ENCODE results near the gene BRSK2. TPM values are rescaled to one million over a fixed set of nuclear protein-coding genes. Genes with fewer than 3 reads are reported as not detected.

The BRSK2 gene
- total RNA-seq, 1 donor from 2014 or later = 0.62 TPM

- ATAC-seq = no peak
- intact Hi-C loops (cut with DNase I) = no loop called here
- no peak overlapping the region for H3K27ac ChIP-seq
- H3K9me3 ChIP-seq = no peaks in the 10 kb centered on the region
- DNase-seq = no peak
- H3K4me1 ChIP-seq = no peaks in the 10 kb centered on the region
- TF ChIP-seq CTCF (IDR thresholded peaks at IDR 0.05) = no peak
- no peaks in the 10 kb centered on the region for H3K36me3 ChIP-seq
- H3K27me3 ChIP-seq (ENCODE audit: low read depth) = peaks cover 5% of the 10 kb centered on the region
- no peak overlapping the region for H3K4me3 ChIP-seq
These were observed 30.2 kb upstream of the BRSK2 start for GRCh38 chr11:1359556-1359955.

DNA sequence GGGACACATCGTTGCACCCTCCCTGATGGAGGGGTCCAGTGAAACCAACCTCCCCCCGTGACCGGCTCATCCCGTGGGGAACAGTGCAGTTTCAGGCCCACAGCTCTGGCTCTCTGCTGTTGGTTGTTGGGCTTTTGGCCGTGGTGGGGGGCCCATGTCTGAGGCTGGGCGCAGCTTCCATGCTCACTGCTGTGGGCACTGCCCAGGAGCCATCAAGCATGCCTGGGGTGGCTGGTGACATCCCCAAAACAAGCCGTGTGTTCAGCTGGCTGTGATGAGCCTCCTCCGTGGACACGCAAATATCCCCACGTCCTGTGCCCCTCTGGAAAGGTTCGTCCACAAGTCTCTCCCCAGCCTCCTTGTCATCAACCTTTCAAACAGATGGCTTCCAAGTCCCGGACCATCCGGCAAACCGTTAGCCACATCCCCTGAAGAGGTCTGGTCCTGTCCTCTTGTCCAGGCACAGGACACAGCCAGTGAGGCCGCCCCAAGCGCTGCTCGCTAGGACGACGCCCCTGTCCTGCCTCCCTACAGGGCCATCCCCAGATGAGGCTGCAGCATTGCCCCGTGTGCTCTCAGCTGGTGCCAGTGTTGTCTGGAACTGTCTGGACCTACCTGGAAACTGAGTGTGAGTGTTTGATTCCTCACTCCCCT is 29.4 kb upstream of the BRSK2 start:
- H3K9me3 ChIP-seq = no peaks in the 10 kb centered on the region
- no peaks in the 10 kb centered on the region for H3K36me3 ChIP-seq
- H3K4me1 ChIP-seq = no peaks in the 10 kb centered on the region
- H3K27ac ChIP-seq = no peak overlapping the region
- peaks cover 8% of the 10 kb centered on the region for H3K27me3 ChIP-seq (ENCODE audit: low read depth)
- ATAC-seq (no peak), DNase-seq (no peak)
- no peak overlapping the region for H3K4me3 ChIP-seq
- no peak for TF ChIP-seq CTCF (IDR thresholded peaks at IDR 0.05)
- intact Hi-C loops (cut with DNase I) = no loop called here

DNA sequence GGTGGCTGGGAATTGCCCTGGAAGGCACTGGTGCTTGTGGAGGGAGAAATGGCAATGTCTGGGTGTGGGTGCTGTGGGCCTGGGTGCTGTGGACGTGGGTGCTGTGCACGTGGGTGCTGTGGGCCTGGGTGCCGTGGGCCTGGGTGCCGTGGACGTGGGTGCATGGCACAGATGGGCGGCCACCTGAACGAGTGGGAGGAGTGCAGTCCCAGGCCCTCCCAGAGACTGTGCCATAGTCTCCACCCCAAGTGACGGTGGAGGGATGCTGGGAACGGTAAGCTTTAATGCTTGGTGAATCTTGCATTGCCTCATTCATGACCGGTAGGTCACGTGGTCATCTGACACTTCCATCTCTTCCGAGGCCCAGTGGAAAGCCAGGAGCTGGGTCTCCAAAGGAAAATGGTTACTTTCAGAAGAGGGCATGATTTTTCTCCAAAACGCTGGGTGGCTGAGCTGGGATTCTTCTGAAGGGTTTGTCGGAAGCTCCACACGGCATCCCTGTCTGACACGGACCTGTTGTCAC is 28.8 kb upstream of the BRSK2 start:
- Histone ChIP-seq H3K27ac (no peak overlapping the region), H3K4me1 (no peaks in the 10 kb centered on the region), H3K9me3 (peaks cover 1% of the 10 kb centered on the region), H3K36me3 (no peaks in the 10 kb centered on the region), H3K27me3 (ENCODE audit: low read depth) (peaks cover 8% of the 10 kb centered on the region), H3K4me3 (no peak overlapping the region)
- no peak for TF ChIP-seq CTCF (IDR thresholded peaks at IDR 0.05)
- ATAC-seq (no peak), DNase-seq (no peak)
- intact Hi-C loops (cut with DNase I) = no loop called here

DNA sequence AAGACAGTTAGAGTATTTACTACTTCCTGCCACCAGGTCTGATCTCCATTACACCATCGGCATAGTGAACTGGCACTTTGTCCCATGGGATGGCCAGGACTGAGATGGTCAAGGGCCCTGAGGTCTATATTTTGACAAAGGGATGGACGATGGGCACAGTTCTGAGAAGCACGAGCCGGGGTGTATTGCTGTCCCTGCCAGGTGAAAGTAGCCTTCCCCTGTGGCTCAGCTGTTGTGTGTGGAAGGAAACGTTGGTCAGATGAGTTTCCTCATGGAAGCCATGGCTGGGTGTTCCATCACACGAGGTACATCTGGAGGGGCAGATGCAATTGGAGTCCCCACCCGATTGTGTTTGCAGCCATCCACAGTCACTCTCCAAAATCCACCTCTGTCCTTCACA is 27.9 kb upstream of the BRSK2 start:
- intact Hi-C loops (cut with DNase I) = no loop called here
- peaks cover 11% of the 10 kb centered on the region for H3K9me3 ChIP-seq
- H3K4me1 ChIP-seq = no peaks in the 10 kb centered on the region
- no peak for ATAC-seq
- peaks cover 8% of the 10 kb centered on the region for H3K27me3 ChIP-seq (ENCODE audit: low read depth)
- no peak for DNase-seq
- no peak for TF ChIP-seq CTCF (IDR thresholded peaks at IDR 0.05)
- H3K4me3 ChIP-seq = no peak overlapping the region
- no peaks in the 10 kb centered on the region for H3K36me3 ChIP-seq
- H3K27ac ChIP-seq = no peak overlapping the region

DNA sequence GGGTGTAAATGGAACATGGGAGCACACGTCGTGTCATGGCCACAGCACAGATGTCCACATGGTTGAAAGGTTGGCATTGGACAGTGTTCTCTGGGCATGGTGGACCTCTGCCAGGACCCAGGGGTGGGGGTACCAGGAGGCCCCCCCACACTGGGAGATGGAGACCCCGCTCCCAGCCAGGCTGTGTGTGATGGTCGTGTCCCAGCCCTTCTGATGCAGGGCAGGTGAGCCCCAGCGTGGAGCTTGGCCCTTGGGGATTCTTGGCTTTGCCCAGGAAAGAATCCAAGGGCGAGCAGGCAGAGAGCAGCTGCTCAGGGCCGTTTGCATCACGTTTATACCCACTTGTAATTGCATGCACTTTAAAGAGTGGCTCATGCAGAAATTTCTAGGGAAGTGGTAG is 22.0 kb upstream of the BRSK2 start:
- Histone ChIP-seq H3K4me1 (no peaks in the 10 kb centered on the region), H3K4me3 (no peak overlapping the region), H3K27ac (no peak overlapping the region), H3K9me3 (peaks cover 11% of the 10 kb centered on the region), H3K36me3 (no peaks in the 10 kb centered on the region), H3K27me3 (ENCODE audit: low read depth) (peaks cover 12% of the 10 kb centered on the region)
- TF ChIP-seq CTCF (IDR thresholded peaks at IDR 0.05) = no peak
- intact Hi-C loops (cut with DNase I) = no loop called here
- ATAC-seq (no peak), DNase-seq (no peak)
